ENCODE measurements around the gene EPHB2. TPM values are rescaled to one million over a fixed set of nuclear protein-coding genes. Genes with fewer than 3 reads are reported as not detected.

EPHB2 gene
- total RNA-seq, 2 donors from 2014 or later, result 34.0 to 50.7 TPM

- 75 to 82% methylated on average over 3 to 7 of the region's 7 CpGs for WGBS, 2 experiments (ENCODE audit: insufficient coverage in 1 of 2, insufficient read length in 1 of 2)
- TF ChIP-seq CTCF (conservative IDR thresholded peaks at IDR 0.05), result no peak
- no peak for DNase-seq
- Mint-ChIP-seq H3K9me3 (no peaks in the 10 kb centered on the region), H3K27me3 (ENCODE audit: insufficient read depth) (peaks cover 5% of the 10 kb centered on the region), H3K4me3 (no peak overlapping the region), H3K4me1 (peaks cover 16% of the 10 kb centered on the region), H3K36me3 (ENCODE audit: low read depth) (no peaks in the 10 kb centered on the region), H3K27ac (no peak overlapping the region)
- no peak overlapping the region for H3K4me3 ChIP-seq (ENCODE audit: low read length)
- H3K9me3 ChIP-seq (ENCODE audit: control insufficient read depth, low read length), result no peaks in the 10 kb centered on the region
- no peak overlapping the region for H3K27ac ChIP-seq (ENCODE audit: low read depth, low read length)
- peaks cover 7% of the 10 kb centered on the region for H3K4me1 ChIP-seq (ENCODE audit: control insufficient read depth, insufficient read depth, low read length)
- no peaks in the 10 kb centered on the region for H3K36me3 ChIP-seq (ENCODE audit: control insufficient read depth, insufficient read depth, low read length)
- no peaks in the 10 kb centered on the region for H3K27me3 ChIP-seq (ENCODE audit: control insufficient read depth, insufficient read depth, low read length, poor library complexity, severe bottlenecking)
- H3K9ac ChIP-seq (ENCODE audit: extremely low read depth, low read length, poor library complexity, severe bottlenecking), result no peak overlapping the region
These were observed 44.2 kb downstream of the EPHB2 start for GRCh38 chr1:22754824-22755223.

GRCh38 chr1:22755641-22756040, 45.0 kb downstream of the EPHB2 start:
- DNase-seq, result no peak
- H3K9ac ChIP-seq (ENCODE audit: extremely low read depth, low read length, poor library complexity, severe bottlenecking), result no peak overlapping the region
- H3K36me3 Mint-ChIP-seq (ENCODE audit: low read depth), result no peaks in the 10 kb centered on the region
- peaks cover 9% of the 10 kb centered on the region for H3K4me1 Mint-ChIP-seq
- no peak overlapping the region for H3K4me3 ChIP-seq (ENCODE audit: low read length)
- 77 to 88% methylated on average over 3 to 5 of the region's 5 CpGs for WGBS, 2 experiments (ENCODE audit: insufficient coverage in 1 of 2, insufficient read length in 1 of 2)
- no peak overlapping the region for H3K27ac ChIP-seq (ENCODE audit: low read depth, low read length)
- no peak for TF ChIP-seq CTCF (conservative IDR thresholded peaks at IDR 0.05)
- no peaks in the 10 kb centered on the region for H3K9me3 ChIP-seq (ENCODE audit: control insufficient read depth, low read length)
- no peaks in the 10 kb centered on the region for H3K27me3 ChIP-seq (ENCODE audit: control insufficient read depth, insufficient read depth, low read length, poor library complexity, severe bottlenecking)
- peaks cover 7% of the 10 kb centered on the region for H3K4me1 ChIP-seq (ENCODE audit: control insufficient read depth, insufficient read depth, low read length)
- H3K27ac Mint-ChIP-seq, result no peak overlapping the region
- peaks cover 11% of the 10 kb centered on the region for H3K27me3 Mint-ChIP-seq (ENCODE audit: insufficient read depth)
- no peak overlapping the region for H3K4me3 Mint-ChIP-seq
- no peaks in the 10 kb centered on the region for H3K36me3 ChIP-seq (ENCODE audit: control insufficient read depth, insufficient read depth, low read length)
- H3K9me3 Mint-ChIP-seq, result no peaks in the 10 kb centered on the region

- H3K36me3 Mint-ChIP-seq (ENCODE audit: low read depth), result no peaks in the 10 kb centered on the region
- Histone ChIP-seq H3K27ac (ENCODE audit: low read depth, low read length) (no peak overlapping the region), H3K9me3 (ENCODE audit: control insufficient read depth, low read length) (no peaks in the 10 kb centered on the region), H3K36me3 (ENCODE audit: control insufficient read depth, insufficient read depth, low read length) (no peaks in the 10 kb centered on the region), H3K27me3 (ENCODE audit: control insufficient read depth, insufficient read depth, low read length, poor library complexity, severe bottlenecking) (peaks cover 3% of the 10 kb centered on the region), H3K4me1 (ENCODE audit: control insufficient read depth, insufficient read depth, low read length) (peaks cover 2% of the 10 kb centered on the region), H3K9ac (ENCODE audit: extremely low read depth, low read length, poor library complexity, severe bottlenecking) (no peak overlapping the region), H3K4me3 (ENCODE audit: low read length) (no peak overlapping the region)
- no peak for TF ChIP-seq CTCF (conservative IDR thresholded peaks at IDR 0.05)
- WGBS, 2 experiments (ENCODE audit: insufficient coverage in 1 of 2, insufficient read length in 1 of 2), result 86 to 94% methylated on average over 9 to 22 of the region's 25 CpGs
- peaks cover 16% of the 10 kb centered on the region for H3K27me3 Mint-ChIP-seq (ENCODE audit: insufficient read depth)
- H3K4me3 Mint-ChIP-seq, result no peak overlapping the region
- no peak overlapping the region for H3K27ac Mint-ChIP-seq
- H3K4me1 Mint-ChIP-seq, result peaks cover 3% of the 10 kb centered on the region
- no peaks in the 10 kb centered on the region for H3K9me3 Mint-ChIP-seq
- no peak for DNase-seq
These were observed 45.6 kb downstream of the EPHB2 start for GRCh38 chr1:22756125-22756735.
